Skeletal muscle satellite cell (primary cell): ENCODE measurements around the gene SLC27A6. TPM values are rescaled to one million over a fixed set of nuclear protein-coding genes. Genes with fewer than 3 reads are reported as not detected.
"Not testable (repeated sequence)": the region's sequence is repeated elsewhere in the genome, so short reads cannot be mapped to it uniquely, and the experiment has no call there.

Source experiments
- H3K27me3 ChIP-seq: 2 replicates; pipeline ENCODE4 v1.7.0; 2013; ENCODE audit warnings: low read length; ENCODE audit not compliant: control insufficient read depth, insufficient read depth
- H3K36me3 ChIP-seq: 2 replicates; pipeline ENCODE4 v1.7.0; 2013; ENCODE audit warnings: mild to moderate bottlenecking, control low read depth, low read length; ENCODE audit not compliant: insufficient read depth
- H3K4me1 ChIP-seq: 2 replicates; pipeline ENCODE4 v1.7.0; 2013; ENCODE audit warnings: low read length; ENCODE audit not compliant: control insufficient read depth, insufficient read depth
- H3K4me2 ChIP-seq: 2 replicates; pipeline ENCODE4 v1.7.0; 2013; ENCODE audit warnings: mild to moderate bottlenecking, low read length
- H3K4me3 ChIP-seq: 2 replicates; pipeline ENCODE4 v1.7.0; 2013; ENCODE audit warnings: low read length
- H3K9ac ChIP-seq: 2 replicates; pipeline ENCODE4 v1.7.0; 2013; ENCODE audit warnings: mild to moderate bottlenecking, low read depth, low read length, moderate library complexity
- H3K9me3 ChIP-seq: replicated peaks from 2 replicates; pipeline ENCODE4 v1.7.0; 2013; ENCODE audit warnings: mild to moderate bottlenecking, control low read depth, low read length
- total RNA-seq: library from RNA; depleted of rRNA; stranded (reverse); fragments of >200 nt; gene quantifications from 2 replicates; pipeline ENCODE4 v1.2.3, GENCODE V29; 2012; rRNA removed

SLC27A6 gene, protein sequence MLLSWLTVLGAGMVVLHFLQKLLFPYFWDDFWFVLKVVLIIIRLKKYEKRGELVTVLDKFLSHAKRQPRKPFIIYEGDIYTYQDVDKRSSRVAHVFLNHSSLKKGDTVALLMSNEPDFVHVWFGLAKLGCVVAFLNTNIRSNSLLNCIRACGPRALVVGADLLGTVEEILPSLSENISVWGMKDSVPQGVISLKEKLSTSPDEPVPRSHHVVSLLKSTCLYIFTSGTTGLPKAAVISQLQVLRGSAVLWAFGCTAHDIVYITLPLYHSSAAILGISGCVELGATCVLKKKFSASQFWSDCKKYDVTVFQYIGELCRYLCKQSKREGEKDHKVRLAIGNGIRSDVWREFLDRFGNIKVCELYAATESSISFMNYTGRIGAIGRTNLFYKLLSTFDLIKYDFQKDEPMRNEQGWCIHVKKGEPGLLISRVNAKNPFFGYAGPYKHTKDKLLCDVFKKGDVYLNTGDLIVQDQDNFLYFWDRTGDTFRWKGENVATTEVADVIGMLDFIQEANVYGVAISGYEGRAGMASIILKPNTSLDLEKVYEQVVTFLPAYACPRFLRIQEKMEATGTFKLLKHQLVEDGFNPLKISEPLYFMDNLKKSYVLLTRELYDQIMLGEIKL
- under 0.01 TPM in 1 of 2 replicates, not detected in the other for total RNA-seq

DNA sequence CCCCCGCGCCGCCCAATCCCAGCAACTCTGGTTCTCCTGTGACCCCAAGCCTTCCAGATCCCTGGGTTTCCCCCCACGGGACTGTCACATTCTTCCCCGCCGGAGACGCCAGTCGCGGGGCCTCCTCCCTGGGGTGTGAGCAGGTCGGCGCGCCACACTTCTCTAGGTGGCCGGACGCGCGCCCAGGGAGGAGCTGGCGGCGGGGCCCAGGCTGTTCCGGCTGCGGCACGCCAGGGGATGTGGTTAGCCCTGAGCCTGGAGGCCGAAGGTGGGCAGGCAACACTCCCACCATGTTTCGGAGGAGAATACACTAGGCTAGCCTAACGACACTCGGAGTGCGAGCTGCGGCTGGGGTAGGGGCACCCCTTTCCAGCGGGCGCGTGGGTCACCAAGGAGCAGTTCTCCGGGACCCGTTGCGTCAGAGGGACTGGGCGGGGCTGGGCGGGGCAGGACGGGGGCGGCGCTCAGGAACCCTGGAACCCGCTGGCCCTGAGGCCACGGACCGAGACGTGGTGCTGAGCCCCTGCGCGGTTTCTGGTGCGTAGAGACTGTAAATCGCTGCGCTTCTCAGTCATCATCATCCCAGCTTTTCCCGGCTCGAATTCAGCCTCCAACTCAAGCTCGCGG lies at the start of gene SLC27A6:
SLC27A6 (plus strand) TSS at position 478 of the 627 bp plus-strand sequence. CDS start 650 bp downstream, outside the sequence.
- H3K4me1 ChIP-seq: peaks cover 8% of the 10 kb centered on the region
- peaks cover 21% of the 10 kb centered on the region for H3K27me3 ChIP-seq
- no peaks in the 10 kb centered on the region for H3K9me3 ChIP-seq
- peak within 1 kb of the TSS; percentile 73 for H3K4me3 ChIP-seq
- H3K36me3 ChIP-seq: no peaks in the 10 kb centered on the region
- H3K4me2 ChIP-seq: peak within 1 kb of the TSS; percentile 86
- H3K9ac ChIP-seq: no peak within 1 kb of the TSS

DNA sequence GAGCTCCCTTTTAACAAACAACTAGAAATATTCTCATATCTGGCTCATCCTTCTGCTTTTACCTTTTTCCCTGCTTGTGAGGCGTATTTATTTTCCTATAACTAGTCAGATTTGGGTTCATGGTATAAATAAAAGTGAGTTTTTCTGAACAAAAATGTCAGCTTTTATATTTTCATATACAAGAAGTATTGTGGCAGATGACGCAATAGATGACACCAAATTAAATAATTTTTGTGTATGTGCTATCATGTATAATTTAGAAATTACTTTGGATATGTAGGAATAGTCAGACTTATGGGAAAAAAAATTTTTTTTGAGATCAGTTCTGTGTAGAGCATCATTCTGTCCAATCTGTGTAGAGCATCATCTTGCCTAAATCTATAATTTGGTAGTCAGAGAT lies 45.7 kb upstream of the SLC27A6 start:
- peaks cover 11% of the 10 kb centered on the region for H3K4me1 ChIP-seq
- no peak overlapping the region for H3K4me2 ChIP-seq
- no peak overlapping the region for H3K4me3 ChIP-seq
- no peaks in the 10 kb centered on the region for H3K36me3 ChIP-seq
- H3K9ac ChIP-seq: no peak overlapping the region
- H3K27me3 ChIP-seq: no peaks in the 10 kb centered on the region
- no peaks in the 10 kb centered on the region for H3K9me3 ChIP-seq

DNA sequence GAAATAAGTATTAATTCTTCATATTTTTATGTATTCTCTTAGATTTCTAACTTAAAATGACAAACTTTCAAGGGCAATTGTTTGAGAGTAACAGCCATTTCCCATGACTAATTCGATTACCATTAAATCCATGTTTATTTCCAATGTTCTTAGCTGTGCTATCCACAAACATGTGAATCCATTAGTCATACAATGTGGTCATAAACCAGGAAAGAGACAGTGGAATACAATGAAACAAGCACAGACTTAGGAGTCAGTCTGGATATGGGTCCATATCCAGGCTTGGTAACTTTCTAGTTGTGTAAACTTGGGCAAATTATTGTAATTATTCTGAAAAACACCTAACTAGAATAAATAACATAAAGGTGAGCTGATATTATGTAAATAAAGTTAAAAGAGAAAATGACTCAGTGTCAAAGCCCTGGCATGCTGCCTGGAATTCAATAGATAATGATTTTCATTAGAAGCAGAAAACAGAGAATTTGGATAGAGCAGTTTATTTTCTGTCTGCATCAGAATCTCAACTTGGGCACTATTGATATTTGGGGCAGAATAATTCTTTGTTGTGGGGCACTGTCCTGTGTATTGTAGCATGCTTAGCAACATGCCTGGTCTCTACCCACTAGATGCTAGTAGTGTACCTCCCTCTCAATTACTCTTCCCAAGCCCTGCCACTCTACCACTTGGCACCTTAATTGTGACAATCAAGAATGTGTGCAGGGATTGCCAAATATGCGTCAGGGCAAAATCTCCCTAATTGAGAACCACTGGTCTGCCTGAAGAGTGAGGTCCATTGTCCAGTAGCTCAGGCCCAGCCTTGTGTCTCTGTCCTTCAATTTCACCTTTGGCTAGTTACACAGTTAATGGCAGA lies 44.7 kb upstream of the SLC27A6 start:
- no peaks in the 10 kb centered on the region for H3K27me3 ChIP-seq
- no peak overlapping the region for H3K9ac ChIP-seq
- H3K4me2 ChIP-seq: peak overlapping the region; percentile 30
- H3K9me3 ChIP-seq: no peaks in the 10 kb centered on the region
- H3K36me3 ChIP-seq: no peaks in the 10 kb centered on the region
- H3K4me3 ChIP-seq: no peak overlapping the region
- peaks cover 11% of the 10 kb centered on the region for H3K4me1 ChIP-seq

DNA sequence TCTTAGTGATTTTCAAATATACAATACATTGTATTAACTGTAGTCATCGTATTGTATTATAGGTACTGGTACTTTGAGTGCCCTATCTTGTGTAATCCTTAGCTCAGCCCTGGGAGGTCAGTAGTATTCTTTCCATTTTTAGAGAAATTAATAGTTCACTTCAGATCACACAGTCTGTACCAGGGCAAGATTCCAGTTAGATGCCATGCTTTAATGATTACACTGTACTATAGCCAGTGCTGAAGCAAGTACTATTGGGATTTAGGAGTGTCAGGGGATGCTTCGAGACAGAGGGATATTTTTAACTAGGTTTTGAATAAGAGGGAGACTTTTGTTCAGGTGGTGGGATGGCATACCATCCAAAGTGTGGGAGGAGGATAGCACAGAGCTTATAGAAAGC lies 41.0 kb upstream of the SLC27A6 start:
- H3K9ac ChIP-seq: no peak overlapping the region
- no peaks in the 10 kb centered on the region for H3K27me3 ChIP-seq
- peaks cover 11% of the 10 kb centered on the region for H3K4me1 ChIP-seq
- H3K9me3 ChIP-seq: no peaks in the 10 kb centered on the region
- H3K4me3 ChIP-seq: no peak overlapping the region
- H3K4me2 ChIP-seq: no peak overlapping the region
- H3K36me3 ChIP-seq: no peaks in the 10 kb centered on the region

DNA sequence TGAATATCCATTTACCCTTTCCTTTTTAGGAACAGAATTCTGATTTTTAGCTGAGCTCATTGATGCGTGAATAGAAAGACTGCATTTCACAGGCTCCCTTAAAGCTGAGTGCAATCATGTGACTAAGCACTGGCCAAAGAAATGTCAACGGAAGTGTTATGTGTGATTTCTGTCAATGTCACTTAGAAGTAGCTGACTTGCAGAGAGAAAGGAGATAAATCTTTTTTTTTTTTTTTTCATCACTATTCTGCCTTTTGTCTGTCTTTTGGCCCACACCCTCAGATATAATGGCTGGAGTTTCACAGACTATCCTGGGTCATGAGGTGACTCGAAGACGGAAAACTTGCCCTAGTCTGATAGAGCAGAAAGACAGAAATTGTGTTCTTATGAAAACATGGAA lies 39.3 kb upstream of the SLC27A6 start:
- Histone ChIP-seq H3K27me3 (no peaks in the 10 kb centered on the region), H3K9me3 (no peaks in the 10 kb centered on the region), H3K4me2 (no peak overlapping the region), H3K36me3 (no peaks in the 10 kb centered on the region), H3K4me3 (no peak overlapping the region), H3K9ac (no peak overlapping the region), H3K4me1 (peaks cover under 1% of the 10 kb centered on the region)

DNA sequence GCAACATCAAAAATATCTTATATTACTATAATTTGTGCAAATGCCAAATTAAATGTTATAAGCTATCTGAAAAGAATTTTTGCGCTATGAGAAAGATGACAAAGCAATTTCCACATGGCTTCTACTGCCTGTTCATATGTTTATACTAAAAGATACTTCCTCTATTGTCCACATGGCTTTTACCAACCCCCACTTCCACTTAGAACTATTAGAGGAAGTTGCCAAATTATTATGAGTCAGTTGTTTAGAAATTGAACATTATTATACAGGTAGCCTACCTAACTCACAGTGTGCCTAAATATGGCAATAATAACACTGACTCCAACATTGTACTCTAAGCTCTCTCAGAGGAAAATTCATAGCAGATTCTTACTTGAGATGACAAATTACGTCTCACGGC lies 37.6 kb upstream of the SLC27A6 start:
- no peaks in the 10 kb centered on the region for H3K27me3 ChIP-seq
- H3K9me3 ChIP-seq: no peaks in the 10 kb centered on the region
- H3K4me3 ChIP-seq: no peak overlapping the region
- no peaks in the 10 kb centered on the region for H3K4me1 ChIP-seq
- no peak overlapping the region for H3K9ac ChIP-seq
- H3K36me3 ChIP-seq: no peaks in the 10 kb centered on the region
- H3K4me2 ChIP-seq: no peak overlapping the region

DNA sequence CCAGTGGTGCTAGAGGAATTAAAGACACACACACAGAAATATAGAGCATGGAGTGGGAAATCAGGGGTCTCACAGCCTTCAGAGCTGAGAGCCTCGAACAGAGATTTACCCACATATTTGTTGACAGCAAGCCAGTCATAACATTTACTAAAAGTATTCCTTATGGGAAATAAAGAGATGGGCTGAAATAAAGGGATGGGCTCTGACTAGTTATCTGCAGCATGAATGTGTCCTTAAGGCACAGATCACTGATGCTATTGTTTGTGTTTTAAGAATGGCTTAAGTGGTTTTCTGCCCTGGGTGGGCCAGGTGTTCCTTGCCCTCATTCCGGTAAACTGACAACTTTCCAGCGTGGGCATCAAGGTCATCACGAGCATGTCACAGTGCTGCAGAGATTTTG lies 33.1 kb upstream of the SLC27A6 start:
- not testable (repeated sequence) for H3K4me3 ChIP-seq, H3K9me3 ChIP-seq, H3K4me1 ChIP-seq, H3K4me2 ChIP-seq, H3K36me3 ChIP-seq, H3K27me3 ChIP-seq, H3K9ac ChIP-seq

DNA sequence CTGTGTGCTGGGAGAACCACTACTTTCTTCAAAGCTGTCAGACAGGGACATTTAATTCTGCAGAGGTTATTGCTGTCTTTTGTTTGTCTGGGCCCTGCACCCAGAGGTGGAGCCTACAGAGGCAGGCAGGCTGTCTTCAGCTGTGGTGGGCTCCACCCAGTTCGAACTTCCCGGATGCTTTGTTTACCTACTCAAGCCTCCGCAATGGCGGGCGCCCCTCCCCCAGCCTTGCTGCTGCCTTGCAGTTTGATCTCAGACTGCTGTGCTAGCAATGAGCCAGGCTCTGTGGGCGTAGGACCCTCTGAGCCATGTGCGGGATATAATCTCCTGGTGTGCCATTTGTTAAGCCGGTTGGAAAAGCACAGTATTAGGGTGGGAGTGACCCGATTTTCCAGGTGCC lies 22.2 kb upstream of the SLC27A6 start:
- not testable (repeated sequence) for H3K36me3 ChIP-seq, H3K4me1 ChIP-seq, H3K9ac ChIP-seq

DNA sequence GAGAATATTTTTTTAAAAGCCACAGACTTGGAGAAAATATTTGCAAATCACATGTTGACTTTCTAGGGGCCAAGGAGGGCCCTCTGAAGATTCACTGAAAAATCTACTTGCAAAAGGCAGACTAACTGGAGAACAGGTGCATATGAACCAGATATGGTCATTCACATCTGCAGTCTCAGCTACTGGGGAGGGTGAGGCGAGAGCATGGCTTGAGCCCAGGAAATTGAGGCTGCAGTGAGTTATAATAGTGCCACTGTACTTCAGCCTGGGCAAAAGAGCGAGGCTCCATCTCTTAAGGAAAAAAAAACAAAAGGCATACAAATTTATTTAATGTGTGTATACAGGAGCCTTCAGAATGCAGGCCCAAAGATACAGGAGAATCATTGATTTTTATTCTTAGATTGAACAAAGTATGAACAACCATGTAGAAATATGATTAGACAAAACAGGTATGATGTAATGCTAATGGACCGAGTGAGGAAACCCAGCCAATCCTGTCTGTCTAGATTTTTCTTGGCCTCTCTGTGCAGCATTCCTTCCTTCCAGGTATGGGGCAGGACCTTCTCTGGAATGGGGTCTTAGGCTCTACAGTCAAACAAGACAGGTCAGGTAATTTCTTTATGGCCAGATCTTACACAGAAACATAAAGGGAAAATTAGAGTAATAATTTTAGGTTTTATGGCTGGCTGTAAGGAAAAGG lies 15.3 kb upstream of the SLC27A6 start:
- H3K4me2 ChIP-seq: no peak overlapping the region

More for the DNA sequence above, 22.2 kb upstream of the SLC27A6 start:
- not testable (repeated sequence) for H3K9me3 ChIP-seq, H3K4me3 ChIP-seq, H3K4me2 ChIP-seq, H3K27me3 ChIP-seq

DNA sequence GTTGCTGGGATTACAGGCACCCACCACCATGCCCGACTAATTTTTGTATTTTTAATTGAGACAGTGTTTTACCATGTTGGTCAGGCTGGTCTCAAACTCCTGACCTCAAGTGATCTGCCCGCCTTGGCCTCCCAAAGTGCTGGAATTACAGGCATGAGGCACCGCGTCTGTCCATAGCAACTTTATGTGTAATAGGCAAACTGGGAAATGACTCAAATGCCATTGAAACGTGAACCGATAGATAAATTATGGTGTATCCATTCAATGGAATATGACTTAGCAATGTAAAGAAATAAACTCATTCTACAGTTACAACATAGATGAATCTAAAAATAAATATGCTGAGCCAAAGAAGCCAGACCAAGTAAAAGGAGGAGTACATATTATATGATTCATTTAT lies 14.0 kb upstream of the SLC27A6 start:
- H3K9ac ChIP-seq, H3K4me3 ChIP-seq, H3K27me3 ChIP-seq, H3K9me3 ChIP-seq, H3K36me3 ChIP-seq, H3K4me2 ChIP-seq, H3K4me1 ChIP-seq: not testable (repeated sequence)

More for the DNA sequence above, 15.3 kb upstream of the SLC27A6 start:
- no peak overlapping the region for H3K9ac ChIP-seq
- H3K4me3 ChIP-seq: no peak overlapping the region
- H3K4me1 ChIP-seq: no peaks in the 10 kb centered on the region
- H3K27me3 ChIP-seq: no peaks in the 10 kb centered on the region
- no peaks in the 10 kb centered on the region for H3K9me3 ChIP-seq
- H3K36me3 ChIP-seq: no peaks in the 10 kb centered on the region
